CD4-positive, CD25-positive, alpha-beta regulatory T cell (primary cell): ENCODE results near the gene ACSBG1. TPM values are rescaled to one million over a fixed set of nuclear protein-coding genes. Genes with fewer than 3 reads are reported as not detected.
A peak's percentile ranks its signal among the peaks of the same experiment; 100 is the strongest.

Source experiments
- ATAC-seq, 2 donors: fragments of 150-1000 bp; cut with Tn5 transposase; one replicate each; pipeline ENCODE4 v1.10.0; 2021; ENCODE audit warnings: low read depth in 2 of 2, moderate number of reproducible peaks in 2 of 2, moderate library complexity in 1 of 2
- DNase-seq, 3 donors: peaks; one replicate each; pipeline versions ENCODE4 v3.0.0 to v3.0.0-alpha.2; 2012 to 2022; ENCODE audit warnings: mixed read lengths in 1 of 3
- H3K27ac ChIP-seq: one replicate; pipeline ENCODE4 v1.7.0; 2013; ENCODE audit warnings: mild to moderate bottlenecking, low read length; ENCODE audit not compliant: insufficient read depth, poor library complexity, severe bottlenecking
- H3K27me3 ChIP-seq: one replicate; pipeline ENCODE4 v1.7.0; 2013; ENCODE audit warnings: low read length; ENCODE audit not compliant: control insufficient read depth, insufficient read depth
- H3K36me3 ChIP-seq: one replicate; pipeline ENCODE4 v1.7.0; 2013; ENCODE audit warnings: mild to moderate bottlenecking, low read length, moderate library complexity; ENCODE audit not compliant: control insufficient read depth, insufficient read depth
- H3K4me1 ChIP-seq: 2 replicates; pipeline ENCODE4 v1.7.0; 2013; ENCODE audit warnings: mild to moderate bottlenecking, low read length; ENCODE audit not compliant: insufficient read depth, control insufficient read depth, poor library complexity, severe bottlenecking
- H3K4me3 ChIP-seq: one replicate; pipeline ENCODE4 v1.7.0; 2013; ENCODE audit warnings: low read depth, mild to moderate bottlenecking, low read length, moderate library complexity
- H3K9me3 ChIP-seq, 2 experiments: 1 replicate in 1 of 2; 2 replicates in 1 of 2; pipeline ENCODE4 v1.7.0; 2013; ENCODE audit warnings: low read length in 2 of 2, mild to moderate bottlenecking in 1 of 2, moderate library complexity in 1 of 2; ENCODE audit not compliant: control insufficient read depth in 2 of 2
- H3K27ac Mint-ChIP-seq, 3 donors: one replicate each; pipeline ENCODE4 v1.8.0; 2020 to 2022; ENCODE audit warnings: mild to moderate bottlenecking in 3 of 3, mixed read lengths in 3 of 3, moderate library complexity in 2 of 3
- H3K27me3 Mint-ChIP-seq: one replicate; pipeline ENCODE4 v1.8.0; 2022; ENCODE audit warnings: mild to moderate bottlenecking, mixed read lengths
- H3K36me3 Mint-ChIP-seq: one replicate; pipeline ENCODE4 v1.8.0; 2020; ENCODE audit warnings: mixed read lengths
- H3K4me1 Mint-ChIP-seq, 4 donors: one replicate each; pipeline ENCODE4 v1.8.0; 2020 to 2022; ENCODE audit warnings: mixed read lengths in 4 of 4, mild to moderate bottlenecking in 1 of 4
- H3K4me3 Mint-ChIP-seq, 4 donors: one replicate each; pipeline ENCODE4 v1.8.0; 2020 to 2022; ENCODE audit warnings: mild to moderate bottlenecking in 4 of 4, mixed read lengths in 4 of 4, moderate library complexity in 3 of 4
- H3K9me3 Mint-ChIP-seq, 7 donors: one replicate each; pipeline ENCODE4 v1.8.0; 2020 to 2022; ENCODE audit warnings: mixed read lengths in 7 of 7, mild to moderate bottlenecking in 3 of 7, moderate library complexity in 2 of 7
- polyA plus RNA-seq, 4 donors: library from polyadenylated mRNA; unstranded; fragments of 300-500 nt; fragmentation: Illumina TruSeq; gene quantifications; one replicate each; pipeline ENCODE4 v1.2.3, GENCODE V29; 2021
- total RNA-seq: library from RNA; stranded (reverse); gene quantifications from one replicate; pipeline ENCODE4 v1.2.3, GENCODE V29; 2022

The ACSBG1 gene
- total and polyA plus RNA-seq, 5 donors from 2014 or later = 0.06 to 0.25 TPM; not detected in 3

GRCh38 chr15:78261062-78261461 is 26.7 kb upstream of the ACSBG1 start:
- ATAC-seq = no peak
- no peak overlapping the region for H3K27ac Mint-ChIP-seq
- DNase-seq = no peak
- Histone ChIP-seq H3K9me3 (no peaks in the 10 kb centered on the region), H3K27ac (no peak overlapping the region), H3K4me1 (peaks cover 13% of the 10 kb centered on the region), H3K4me3 (no peak overlapping the region), H3K36me3 (no peaks in the 10 kb centered on the region), H3K27me3 (no peaks in the 10 kb centered on the region)
- peaks cover 0 to 3% (median 0%) of the 10 kb centered on the region in 7 donors for H3K9me3 Mint-ChIP-seq
- peak overlapping the region in 2 of 4 donors; percentile 62 to 85 for H3K4me3 Mint-ChIP-seq
- H3K36me3 Mint-ChIP-seq = no peaks in the 10 kb centered on the region
- H3K27me3 Mint-ChIP-seq = peaks cover 4% of the 10 kb centered on the region
- H3K4me1 Mint-ChIP-seq = peaks cover 5 to 16% (median 13%) of the 10 kb centered on the region in 4 donors

GRCh38 chr15:78260489-78260888 is 26.1 kb upstream of the ACSBG1 start:
- DNase-seq (no peak), ATAC-seq (no peak)
- Mint-ChIP-seq H3K27me3 (peaks cover 4% of the 10 kb centered on the region), H3K4me1 (peaks cover 0 to 11% (median 7%) of the 10 kb centered on the region in 4 donors), H3K27ac (no peak overlapping the region), H3K36me3 (no peaks in the 10 kb centered on the region), H3K4me3 (no peak overlapping the region), H3K9me3 (peaks cover 0 to 3% (median 0%) of the 10 kb centered on the region in 7 donors)
- Histone ChIP-seq H3K4me3 (no peak overlapping the region), H3K27ac (no peak overlapping the region), H3K9me3 (no peaks in the 10 kb centered on the region), H3K27me3 (no peaks in the 10 kb centered on the region), H3K36me3 (no peaks in the 10 kb centered on the region), H3K4me1 (peaks cover 8% of the 10 kb centered on the region)

DNA sequence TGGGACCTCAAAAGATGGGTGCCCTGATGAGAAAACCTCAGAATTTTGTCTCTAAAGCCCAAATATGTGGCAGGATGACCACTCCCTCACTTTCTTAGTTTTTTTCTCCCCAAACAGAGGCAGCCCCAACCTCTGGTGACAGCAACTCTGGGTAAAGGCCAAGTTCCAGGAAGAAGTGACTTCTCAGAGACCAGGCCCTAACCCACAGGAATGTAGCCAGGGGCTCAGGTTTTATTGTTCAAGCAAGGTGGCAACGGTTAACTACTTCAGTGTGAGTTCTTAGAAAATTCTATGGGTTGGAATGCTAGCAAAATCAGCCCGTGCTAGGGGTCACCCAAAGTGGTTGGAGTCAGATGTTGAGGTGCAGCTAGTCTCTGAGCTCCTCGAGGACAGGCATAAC is 24.9 kb upstream of the ACSBG1 start:
- ATAC-seq (no peak), DNase-seq (no peak)
- Mint-ChIP-seq H3K4me3 (no peak overlapping the region), H3K27me3 (no peaks in the 10 kb centered on the region), H3K27ac (no peak overlapping the region), H3K9me3 (peaks cover 0 to 3% (median 0%) of the 10 kb centered on the region in 7 donors), H3K4me1 (peaks cover 0 to 3% (median 0%) of the 10 kb centered on the region in 4 donors), H3K36me3 (no peaks in the 10 kb centered on the region)
- Histone ChIP-seq H3K9me3 (no peaks in the 10 kb centered on the region), H3K27me3 (no peaks in the 10 kb centered on the region), H3K36me3 (no peaks in the 10 kb centered on the region), H3K27ac (no peak overlapping the region), H3K4me3 (no peak overlapping the region), H3K4me1 (no peaks in the 10 kb centered on the region)

DNA sequence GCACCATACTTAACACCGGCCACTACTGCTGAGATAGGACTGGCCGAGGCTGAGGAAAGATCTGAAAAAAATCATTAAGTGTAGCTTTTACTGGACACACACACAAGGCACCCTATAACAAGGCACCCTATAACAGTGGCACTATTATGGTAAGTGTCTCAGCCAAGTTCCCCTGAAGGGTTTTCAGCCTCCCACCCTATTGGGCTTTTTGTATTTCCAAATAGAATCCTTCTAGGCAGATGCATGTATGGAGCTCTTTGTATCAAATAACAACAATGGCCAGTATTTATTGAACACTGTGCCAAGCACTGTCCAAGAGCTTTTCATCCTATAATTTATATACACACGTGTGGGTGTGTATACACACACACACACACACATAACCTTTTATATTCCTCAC is 23.3 kb upstream of the ACSBG1 start:
- ATAC-seq (no peak), DNase-seq (no peak)
- Histone ChIP-seq H3K9me3 (no peaks in the 10 kb centered on the region), H3K27ac (no peak overlapping the region), H3K4me3 (no peak overlapping the region), H3K4me1 (no peaks in the 10 kb centered on the region), H3K27me3 (no peaks in the 10 kb centered on the region), H3K36me3 (no peaks in the 10 kb centered on the region)
- Mint-ChIP-seq H3K36me3 (no peaks in the 10 kb centered on the region), H3K9me3 (peaks cover 0 to 3% (median 0%) of the 10 kb centered on the region in 7 donors), H3K4me3 (no peak overlapping the region), H3K4me1 (no peaks in the 10 kb centered on the region), H3K27me3 (peaks cover 4% of the 10 kb centered on the region), H3K27ac (no peak overlapping the region)

DNA sequence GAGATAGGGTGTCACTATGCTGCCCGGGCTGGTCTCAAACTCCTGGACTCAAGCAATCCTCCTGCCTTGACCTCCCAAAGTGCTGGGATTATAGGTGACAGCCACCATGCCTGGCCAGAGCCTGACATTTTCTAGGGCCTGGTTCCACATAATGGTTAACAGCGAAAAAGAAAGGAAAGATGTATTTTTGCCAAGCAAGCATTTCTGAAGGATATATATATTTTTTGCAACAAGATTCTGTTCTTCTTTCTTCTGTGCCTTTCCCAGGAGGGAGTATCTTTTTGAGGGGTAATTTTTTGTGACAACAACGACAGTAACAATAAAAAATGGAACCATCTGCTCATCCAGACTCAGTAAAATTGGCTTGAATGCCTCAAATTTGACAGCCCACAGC is 21.7 kb upstream of the ACSBG1 start:
- peaks cover 0 to 3% (median 0%) of the 10 kb centered on the region in 7 donors for H3K9me3 Mint-ChIP-seq

GRCh38 chr15:78255421-78256043 is 21.2 kb upstream of the ACSBG1 start:
- H3K27ac Mint-ChIP-seq = no peak overlapping the region
- H3K9me3 ChIP-seq = no peaks in the 10 kb centered on the region
- no peak overlapping the region for H3K4me3 Mint-ChIP-seq
- no peaks in the 10 kb centered on the region for H3K4me1 ChIP-seq
- H3K9me3 Mint-ChIP-seq = peaks cover 0 to 3% (median 0%) of the 10 kb centered on the region in 7 donors
- H3K4me1 Mint-ChIP-seq = no peaks in the 10 kb centered on the region
- DNase-seq (no peak), ATAC-seq (no peak)
- H3K27ac ChIP-seq = no peak overlapping the region
- no peaks in the 10 kb centered on the region for H3K36me3 ChIP-seq
- no peak overlapping the region for H3K4me3 ChIP-seq
- no peaks in the 10 kb centered on the region for H3K27me3 ChIP-seq
- no peaks in the 10 kb centered on the region for H3K36me3 Mint-ChIP-seq
- peaks cover 4% of the 10 kb centered on the region for H3K27me3 Mint-ChIP-seq

More for the DNA sequence above, 21.7 kb upstream of the ACSBG1 start:
- H3K27me3 ChIP-seq = no peaks in the 10 kb centered on the region
- ATAC-seq (no peak), DNase-seq (no peak)
- H3K9me3 ChIP-seq = no peaks in the 10 kb centered on the region
- no peak overlapping the region for H3K4me3 ChIP-seq
- no peaks in the 10 kb centered on the region for H3K36me3 Mint-ChIP-seq
- H3K4me1 Mint-ChIP-seq = no peaks in the 10 kb centered on the region
- H3K27ac Mint-ChIP-seq = no peak overlapping the region
- H3K36me3 ChIP-seq = no peaks in the 10 kb centered on the region
- no peak overlapping the region for H3K27ac ChIP-seq
- H3K4me1 ChIP-seq = no peaks in the 10 kb centered on the region
- H3K27me3 Mint-ChIP-seq = peaks cover 4% of the 10 kb centered on the region
- no peak overlapping the region for H3K4me3 Mint-ChIP-seq

GRCh38 chr15:78251136-78251535 is 16.8 kb upstream of the ACSBG1 start:
- H3K27ac Mint-ChIP-seq = no peak overlapping the region

DNA sequence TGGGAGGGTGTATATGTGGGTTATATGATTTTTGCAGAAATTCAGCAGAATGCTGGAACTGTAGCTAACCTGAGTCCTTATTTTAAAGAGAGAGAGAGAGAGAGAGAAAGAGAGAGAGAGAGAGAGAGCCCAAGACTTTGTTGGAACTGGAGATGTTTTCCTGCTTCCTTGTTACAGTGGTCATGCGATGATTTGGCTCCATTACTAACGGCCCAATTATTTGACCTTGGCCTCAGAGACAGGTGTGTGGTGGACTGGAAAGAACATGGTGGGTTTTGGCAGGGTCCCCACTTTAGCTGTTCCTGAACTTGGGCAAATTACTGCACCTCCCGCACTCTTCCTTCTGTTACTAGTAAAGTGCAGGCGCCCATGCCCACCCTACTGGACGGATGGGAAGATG is 14.8 kb upstream of the ACSBG1 start:
- Histone ChIP-seq H3K27me3 (no peaks in the 10 kb centered on the region), H3K4me3 (no peak overlapping the region), H3K4me1 (no peaks in the 10 kb centered on the region), H3K9me3 (no peaks in the 10 kb centered on the region), H3K36me3 (no peaks in the 10 kb centered on the region), H3K27ac (no peak overlapping the region)
- Mint-ChIP-seq H3K4me3 (no peak overlapping the region), H3K4me1 (no peaks in the 10 kb centered on the region), H3K27ac (no peak overlapping the region), H3K27me3 (peaks cover 18% of the 10 kb centered on the region), H3K9me3 (no peaks in the 10 kb centered on the region), H3K36me3 (no peaks in the 10 kb centered on the region)
- no peak for ATAC-seq
- DNase-seq = no peak

More at GRCh38 chr15:78251136-78251535, 16.8 kb upstream of the ACSBG1 start:
- Mint-ChIP-seq H3K4me3 (no peak overlapping the region), H3K36me3 (no peaks in the 10 kb centered on the region), H3K4me1 (no peaks in the 10 kb centered on the region), H3K27me3 (peaks cover 18% of the 10 kb centered on the region), H3K9me3 (no peaks in the 10 kb centered on the region)
- Histone ChIP-seq H3K36me3 (no peaks in the 10 kb centered on the region), H3K4me1 (no peaks in the 10 kb centered on the region), H3K4me3 (no peak overlapping the region), H3K27me3 (no peaks in the 10 kb centered on the region), H3K27ac (no peak overlapping the region), H3K9me3 (no peaks in the 10 kb centered on the region)
- DNase-seq (no peak), ATAC-seq (no peak)
